Right lobe of liver (tissue), 4 donors: ENCODE results near the gene AGFG2.

Experiments
- CTCF ChIP-seq, 4 donors: fragments of 200-600 bp in 3 of 4; fragments of 450-650 bp in 1 of 4; IDR thresholded peaks; one replicate each; pipeline versions ENCODE4 v1.5.1 to v1.8.0; 2016 to 2022; ENCODE audit warnings: antibody characterized with exemption in 4 of 4, mild to moderate bottlenecking in 2 of 4
- POLR2A ChIP-seq: fragments of 450-650 bp; IDR thresholded peaks from one replicate; pipeline ENCODE4 v1.6.1; 2017; ENCODE audit warnings: antibody characterized with exemption, mild to moderate bottlenecking
- donor health status: DM: no; HTN: no; CAD: no.
- donor health status: DM: no; HTN: no; CAD: no.
- donor health status: DM: no; HTN: yes; CAD: no.

DNA sequence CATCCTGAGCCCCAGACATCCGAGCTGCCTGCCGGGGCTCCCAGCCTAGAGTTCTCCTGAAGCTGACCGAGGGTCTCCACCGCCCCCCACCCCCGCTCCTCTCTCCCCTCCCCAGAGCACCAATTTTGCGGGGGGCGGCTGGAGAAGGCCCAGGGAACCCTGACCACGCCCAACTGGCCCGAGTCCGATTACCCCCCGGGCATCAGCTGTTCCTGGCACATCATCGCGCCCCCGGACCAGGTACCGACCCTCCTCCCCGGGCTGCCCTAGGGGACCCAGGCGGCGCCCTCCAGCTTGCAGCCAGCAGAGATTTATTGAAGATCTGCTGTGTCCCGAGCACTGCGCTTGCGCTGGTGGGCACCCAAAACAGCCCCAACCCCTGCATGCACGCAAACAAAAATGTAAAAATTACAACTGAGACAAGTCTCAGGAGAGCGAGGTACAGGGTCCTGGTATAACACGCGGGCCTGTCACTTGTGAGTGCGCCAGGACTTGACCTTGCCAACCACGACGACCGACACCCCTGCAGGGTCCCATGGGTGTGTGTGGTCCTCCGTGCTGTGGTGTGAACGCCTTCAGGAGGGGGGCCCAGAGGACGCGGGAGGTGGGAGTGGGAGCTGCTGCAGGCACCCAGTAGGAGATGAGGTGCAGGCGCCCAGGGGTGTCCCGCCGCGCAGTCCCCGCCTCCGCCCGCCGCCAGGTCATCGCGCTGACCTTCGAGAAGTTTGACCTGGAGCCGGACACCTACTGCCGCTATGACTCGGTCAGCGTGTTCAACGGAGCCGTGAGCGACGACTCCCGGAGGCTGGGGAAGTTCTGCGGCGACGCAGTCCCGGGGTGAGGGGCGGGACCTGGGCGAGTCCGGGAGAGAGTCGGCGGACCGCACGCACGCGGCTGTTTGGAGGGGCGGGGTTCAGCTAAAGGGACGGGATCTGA is 66.2 kb downstream of the AGFG2 start:
- TF ChIP-seq CTCF (IDR thresholded peaks at IDR 0.05) (no peak), POLR2A (no peak)
